ENCODE data around the gene KDM4B.

KDM4B gene

DNA sequence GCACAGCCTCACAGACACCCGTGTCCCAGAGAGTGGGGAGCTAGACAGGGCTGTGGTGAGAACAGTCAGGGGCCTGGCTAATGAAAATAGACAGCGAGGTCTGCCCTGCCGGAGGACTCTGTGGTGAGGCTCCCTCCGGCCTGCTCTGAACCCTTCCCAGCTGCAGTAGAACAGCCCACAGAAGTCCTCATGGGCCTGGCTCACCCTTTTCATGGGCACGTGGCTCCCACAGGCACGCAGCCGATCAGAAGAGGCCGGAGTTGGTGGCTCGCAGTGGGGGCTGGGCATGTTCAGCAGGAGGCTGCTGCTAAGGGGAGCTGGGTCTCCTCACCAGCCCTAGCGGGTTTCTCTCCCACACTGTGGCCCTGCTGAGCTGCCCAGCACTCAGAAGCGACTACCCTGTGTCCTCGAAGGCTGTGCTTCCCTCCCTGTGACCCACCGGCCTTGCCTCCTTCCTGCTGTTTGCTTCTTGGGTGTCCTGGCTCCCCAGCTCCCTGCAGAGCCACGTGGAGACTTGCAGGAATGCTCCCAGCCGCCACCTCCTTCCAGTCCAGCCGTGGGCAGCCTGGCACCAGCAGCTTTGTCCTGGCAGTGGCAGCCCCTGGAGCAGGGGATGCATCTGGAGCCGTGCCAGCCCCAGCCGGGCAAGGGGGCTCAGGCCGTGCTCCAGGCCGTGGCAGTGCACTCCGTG lies 138.7 kb downstream of the KDM4B start:
- no peak for TF ChIP-seq ZFX (IDR thresholded peaks at IDR 0.05)
- TF ChIP-seq, protein P1, sequence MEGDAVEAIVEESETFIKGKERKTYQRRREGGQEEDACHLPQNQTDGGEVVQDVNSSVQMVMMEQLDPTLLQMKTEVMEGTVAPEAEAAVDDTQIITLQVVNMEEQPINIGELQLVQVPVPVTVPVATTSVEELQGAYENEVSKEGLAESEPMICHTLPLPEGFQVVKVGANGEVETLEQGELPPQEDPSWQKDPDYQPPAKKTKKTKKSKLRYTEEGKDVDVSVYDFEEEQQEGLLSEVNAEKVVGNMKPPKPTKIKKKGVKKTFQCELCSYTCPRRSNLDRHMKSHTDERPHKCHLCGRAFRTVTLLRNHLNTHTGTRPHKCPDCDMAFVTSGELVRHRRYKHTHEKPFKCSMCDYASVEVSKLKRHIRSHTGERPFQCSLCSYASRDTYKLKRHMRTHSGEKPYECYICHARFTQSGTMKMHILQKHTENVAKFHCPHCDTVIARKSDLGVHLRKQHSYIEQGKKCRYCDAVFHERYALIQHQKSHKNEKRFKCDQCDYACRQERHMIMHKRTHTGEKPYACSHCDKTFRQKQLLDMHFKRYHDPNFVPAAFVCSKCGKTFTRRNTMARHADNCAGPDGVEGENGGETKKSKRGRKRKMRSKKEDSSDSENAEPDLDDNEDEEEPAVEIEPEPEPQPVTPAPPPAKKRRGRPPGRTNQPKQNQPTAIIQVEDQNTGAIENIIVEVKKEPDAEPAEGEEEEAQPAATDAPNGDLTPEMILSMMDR (conservative IDR thresholded peaks at IDR 0.05) = no peak
- H3K27ac ChIP-seq = no peak overlapping the region

DNA sequence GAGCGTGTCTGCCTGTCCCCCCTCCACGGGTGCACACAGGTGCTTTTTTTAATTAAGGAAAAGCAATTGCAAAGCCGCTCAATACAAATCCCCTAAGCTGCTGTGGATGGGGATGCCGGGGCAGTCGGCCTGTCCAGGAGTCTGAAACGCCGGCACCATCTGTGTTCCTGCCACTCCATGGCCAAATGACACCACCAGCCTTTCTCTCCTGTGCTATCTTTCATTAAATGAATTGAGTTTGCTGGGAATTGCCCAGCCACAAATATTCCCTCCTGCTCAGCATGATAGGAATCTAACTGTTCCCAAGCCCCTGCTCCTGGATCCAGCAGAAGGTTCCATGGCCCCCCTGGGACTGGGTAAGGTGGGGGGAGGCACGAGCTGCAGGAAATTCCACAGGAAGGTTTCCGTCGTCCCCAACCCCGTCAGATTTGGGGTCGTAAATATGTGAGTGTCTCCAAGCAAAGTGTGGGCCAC lies 139.2 kb downstream of the KDM4B start:
- TF ChIP-seq, protein P1 (conservative IDR thresholded peaks at IDR 0.05) = no peak
- TF ChIP-seq ZFX (IDR thresholded peaks at IDR 0.05) = no peak
- H3K27ac ChIP-seq = no peak overlapping the region

DNA sequence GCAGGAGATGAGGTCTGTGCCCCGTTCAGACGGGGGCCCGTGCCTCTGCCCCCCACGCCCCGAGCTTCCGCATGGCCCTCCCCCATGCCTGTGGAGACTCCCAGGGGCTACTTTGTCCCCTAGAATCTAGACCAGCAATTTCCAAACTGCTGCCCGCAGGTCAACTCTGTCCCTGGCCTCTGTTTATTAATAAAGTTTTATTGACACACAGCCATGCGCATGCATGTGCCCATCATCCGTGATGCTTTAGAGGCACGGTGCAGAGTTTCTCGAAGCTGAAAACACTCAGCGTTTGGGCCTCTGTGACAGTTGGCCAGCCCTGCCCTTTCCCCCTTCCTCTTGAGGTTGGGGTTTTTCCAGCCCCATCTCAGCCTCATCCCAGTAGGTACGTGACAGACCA lies 140.0 kb downstream of the KDM4B start:
- H3K27ac ChIP-seq = no peak overlapping the region
- TF ChIP-seq, protein P1 (conservative IDR thresholded peaks at IDR 0.05) = no peak
- TF ChIP-seq ZFX (IDR thresholded peaks at IDR 0.05) = no peak

DNA sequence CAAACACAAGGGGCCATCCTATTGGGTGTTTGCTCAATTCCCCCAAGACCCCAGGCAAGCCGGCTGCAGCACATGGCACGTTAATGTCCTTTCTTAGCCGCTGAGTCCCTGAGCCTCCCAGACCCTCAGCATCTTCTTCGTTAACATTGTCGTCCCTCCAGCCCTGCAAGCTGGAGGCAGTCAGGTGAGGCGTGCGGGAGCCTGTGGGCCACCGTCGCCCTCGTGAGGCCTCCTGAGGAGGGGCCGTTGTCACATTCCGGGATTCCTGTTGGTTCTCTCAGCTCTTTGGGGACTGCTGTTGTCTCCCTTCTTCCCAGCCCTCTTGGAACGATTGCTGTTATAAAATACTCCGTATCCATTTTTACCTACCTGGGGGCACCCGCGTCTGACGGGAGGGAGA lies 140.6 kb downstream of the KDM4B start:
- TF ChIP-seq, protein P1 (conservative IDR thresholded peaks at IDR 0.05) = no peak
- no peak for TF ChIP-seq ZFX (IDR thresholded peaks at IDR 0.05)
- no peak overlapping the region for H3K27ac ChIP-seq

DNA sequence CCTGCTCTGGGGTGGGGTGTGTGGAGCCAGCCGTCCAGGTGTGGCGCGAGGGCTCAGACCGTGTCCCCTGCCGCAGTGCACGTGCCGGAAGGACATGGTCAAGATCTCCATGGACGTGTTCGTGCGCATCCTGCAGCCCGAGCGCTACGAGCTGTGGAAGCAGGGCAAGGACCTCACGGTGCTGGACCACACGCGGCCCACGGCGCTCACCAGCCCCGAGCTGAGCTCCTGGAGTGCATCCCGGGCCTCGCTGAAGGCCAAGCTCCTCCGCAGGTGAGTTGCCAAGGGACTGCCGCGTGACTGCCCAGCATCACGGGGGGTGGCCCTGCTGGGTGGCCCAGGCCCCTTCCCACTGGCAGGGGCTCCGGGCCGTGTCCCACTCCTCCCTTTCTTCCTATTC lies 141.6 kb downstream of the KDM4B start:
- TF ChIP-seq ZFX (IDR thresholded peaks at IDR 0.05) = no peak
- TF ChIP-seq, protein P1 (conservative IDR thresholded peaks at IDR 0.05) = no peak
- H3K27ac ChIP-seq = no peak overlapping the region

DNA sequence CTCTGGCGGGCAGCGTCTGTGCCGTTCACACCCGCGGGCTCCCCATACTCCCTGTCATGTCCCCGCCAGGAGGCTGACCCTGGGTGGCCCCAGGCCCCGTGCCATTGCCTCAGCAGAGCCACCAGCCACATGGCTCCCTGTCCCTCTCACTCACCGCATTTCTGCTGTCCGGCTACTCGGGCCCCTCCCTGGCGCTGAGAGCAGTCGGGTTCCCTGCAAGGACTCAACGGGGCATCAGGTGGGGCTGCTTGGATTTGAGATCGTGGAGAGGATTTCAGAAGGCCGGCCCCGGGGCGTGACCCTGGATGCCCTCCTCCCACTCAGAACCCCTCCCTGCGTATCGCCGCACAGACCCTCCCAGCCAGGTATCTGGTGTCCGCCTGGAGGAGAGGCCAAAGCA lies 142.1 kb downstream of the KDM4B start:
- no peak overlapping the region for H3K27ac ChIP-seq
- no peak for TF ChIP-seq ZFX (IDR thresholded peaks at IDR 0.05)
- TF ChIP-seq, protein P1 (conservative IDR thresholded peaks at IDR 0.05) = no peak

DNA sequence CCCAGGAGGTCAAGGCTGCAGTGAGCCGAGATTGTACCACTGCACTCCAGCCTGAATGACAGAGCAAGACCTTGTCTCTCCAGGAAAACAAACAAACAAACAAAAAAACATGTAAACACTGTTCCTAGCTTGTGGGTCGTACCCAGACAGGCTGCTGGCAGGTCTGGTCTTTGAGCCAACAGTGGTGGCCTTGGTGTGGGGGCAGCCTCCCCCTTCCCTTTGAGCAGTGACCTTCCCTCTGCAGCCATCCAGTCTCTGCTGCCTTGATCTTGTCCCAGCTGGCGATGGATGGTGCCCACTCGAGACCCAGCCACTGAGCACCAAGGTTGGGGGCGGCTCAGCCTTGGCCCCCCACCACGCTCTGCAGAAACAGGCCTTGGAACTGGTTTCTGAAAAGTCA lies 143.3 kb downstream of the KDM4B start:
- no peak for TF ChIP-seq ZFX (IDR thresholded peaks at IDR 0.05)
- TF ChIP-seq, protein P1 (conservative IDR thresholded peaks at IDR 0.05) = no peak
- H3K27ac ChIP-seq = no peak overlapping the region

Data from C4-2B (cell line).